ELR (cell line): ENCODE results near the gene MS4A18.
"Not testable (repeated sequence)": the region's sequence is repeated elsewhere in the genome, so short reads cannot be mapped to it uniquely, and the experiment has no call there.

Experiments used
- DNase-seq: peaks from one replicate; pipeline ENCODE4 v3.0.0-alpha.2; 2015; ENCODE audit warnings: low read depth

Gene MS4A18

DNA sequence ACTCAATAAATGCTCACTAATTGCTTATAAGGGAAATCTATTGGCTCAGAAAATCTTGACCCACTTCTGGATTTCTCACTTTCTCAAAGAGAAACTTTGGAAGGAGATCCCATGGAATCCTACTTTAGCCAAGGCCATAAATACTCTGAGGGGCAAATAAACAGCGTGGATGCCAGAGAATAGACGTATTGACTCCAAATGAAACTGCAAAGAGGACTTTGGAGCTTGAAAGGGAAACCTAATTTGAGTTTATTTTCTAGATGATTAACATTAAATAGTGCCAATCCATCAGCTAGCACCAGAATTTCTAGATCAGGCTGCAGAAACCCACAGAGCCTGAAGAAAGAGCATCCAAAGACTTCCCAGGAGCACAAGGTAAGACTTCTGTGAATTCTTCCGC is at the start of gene MS4A18:
Gene MS4A18 (plus strand): TSS at position 301 of the 400 bp plus-strand sequence.
- DNase-seq, result no peak

DNA sequence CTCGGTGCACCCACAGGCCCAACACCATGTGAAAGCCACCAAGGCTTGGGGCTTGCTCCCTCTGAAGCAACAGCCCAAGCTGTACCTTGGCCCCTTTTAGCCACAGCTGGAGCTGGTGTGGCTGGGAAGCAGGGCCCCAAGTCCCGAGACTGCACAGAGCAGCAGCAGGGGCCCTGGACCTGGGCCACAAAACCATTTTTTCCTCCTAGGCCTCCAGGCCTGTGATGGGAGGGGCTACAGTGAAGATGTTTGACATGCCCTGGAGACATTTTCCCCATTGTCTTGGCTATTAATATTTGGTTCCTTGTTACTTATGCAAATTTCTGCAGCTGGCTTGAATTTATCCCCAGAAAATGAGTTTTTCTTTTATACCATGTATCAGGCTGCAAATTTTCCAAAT is 46.3 kb upstream of the MS4A18 start:
- not testable (repeated sequence) for DNase-seq

DNA sequence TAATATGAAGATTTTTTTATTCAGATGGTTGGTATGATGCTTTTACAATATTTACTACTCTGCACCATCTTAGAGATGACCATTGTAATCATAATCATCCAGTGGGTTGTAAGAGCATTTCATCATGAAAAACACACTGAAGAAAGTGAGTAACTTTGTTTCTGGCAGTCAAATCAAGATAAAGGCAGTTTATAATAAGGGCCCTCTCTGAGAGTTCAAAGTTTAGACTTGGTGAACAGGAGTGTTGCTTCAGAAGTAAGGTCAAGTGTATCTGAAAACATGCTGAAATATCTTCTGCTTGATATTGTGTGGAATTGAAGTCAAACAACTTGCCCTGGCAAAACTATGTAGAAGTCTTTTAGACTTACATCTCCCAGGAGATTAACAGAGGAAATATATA is 44.6 kb upstream of the MS4A18 start:
- DNase-seq, result no peak

DNA sequence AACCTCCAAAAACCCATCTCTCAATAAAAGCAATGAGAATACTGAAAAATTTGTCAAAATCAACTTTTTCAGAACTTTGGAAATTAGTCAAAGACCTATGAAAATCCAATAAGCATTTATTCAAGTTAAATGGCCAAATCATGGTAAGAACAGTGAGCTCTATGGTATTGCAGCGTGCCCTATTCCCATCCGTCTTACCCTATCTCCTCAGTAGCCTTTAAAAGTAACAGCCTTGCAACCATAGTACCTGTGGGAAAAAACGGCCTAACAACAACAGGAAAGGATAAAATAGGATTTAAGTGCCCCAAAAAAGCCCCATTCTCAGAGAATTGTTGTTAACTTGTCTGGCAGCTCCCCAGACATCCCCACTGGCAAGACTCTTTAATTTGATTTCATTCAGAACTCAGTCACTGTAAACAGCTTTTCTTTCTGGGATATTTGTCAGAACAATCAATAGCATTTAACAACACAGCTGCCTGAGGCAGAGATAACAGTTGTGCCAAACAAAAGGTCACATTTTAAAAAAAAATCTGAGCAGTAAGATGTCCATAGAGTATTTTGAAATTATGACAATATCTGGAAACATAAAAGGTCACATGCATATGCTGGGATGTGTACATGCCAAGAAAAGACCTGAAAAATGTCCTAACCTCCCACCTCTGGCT is 43.9 kb upstream of the MS4A18 start:
- no peak for DNase-seq

DNA sequence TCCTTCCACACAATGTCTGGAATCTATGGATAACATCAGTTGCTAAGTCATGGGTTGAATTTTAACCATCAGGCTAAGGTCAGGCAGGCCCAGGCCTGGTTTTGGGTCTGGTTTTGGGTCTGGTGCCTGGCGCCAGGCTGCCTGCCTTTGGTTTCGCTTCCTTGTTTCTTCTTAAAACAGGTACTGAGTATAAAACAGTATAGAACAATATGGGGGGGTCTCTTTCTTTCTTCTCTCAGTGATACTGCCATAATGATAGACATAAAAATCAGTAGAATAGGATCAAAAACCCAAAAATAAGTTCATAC is 40.0 kb upstream of the MS4A18 start:
- DNase-seq, result not testable (repeated sequence)

DNA sequence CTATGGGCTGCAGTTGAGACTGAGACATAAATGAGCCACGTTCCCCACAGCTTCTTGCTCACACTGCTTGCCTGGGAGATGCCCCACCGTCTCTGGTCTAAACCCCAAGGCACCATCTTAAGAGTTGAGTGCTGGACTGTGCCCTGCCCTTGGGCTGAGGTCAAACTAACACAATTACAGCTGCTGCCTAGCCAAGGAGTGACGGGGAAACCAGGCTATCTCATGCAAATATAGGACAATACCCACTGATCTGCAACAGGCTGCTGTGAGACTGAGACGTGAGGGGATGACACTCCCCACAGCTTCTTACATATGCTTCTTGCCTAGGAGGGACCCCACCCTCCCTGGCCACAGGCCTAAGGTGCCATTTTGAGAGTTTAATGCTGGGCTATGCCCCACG is 32.9 kb upstream of the MS4A18 start:
- DNase-seq, result no peak

DNA sequence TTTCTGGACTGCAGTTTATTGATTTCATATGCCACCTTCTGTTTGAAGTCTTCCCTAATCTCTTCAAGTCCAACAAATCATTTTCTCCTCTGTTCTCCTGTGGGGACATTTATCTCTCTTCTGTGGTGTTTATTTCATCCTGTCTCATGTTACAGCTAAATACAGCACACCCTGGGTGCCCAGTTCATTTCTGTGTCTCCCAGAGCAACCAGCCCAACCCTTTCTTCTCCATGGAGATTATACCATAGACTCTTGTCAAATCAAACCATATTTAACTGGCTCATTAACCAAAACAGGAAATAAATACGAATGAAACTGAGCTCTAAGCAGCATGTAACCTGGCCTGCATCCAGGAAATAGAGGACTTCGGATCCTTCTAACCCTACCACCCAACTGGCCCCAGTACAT is 25.2 kb upstream of the MS4A18 start, which contains the start of gene MS4A8:
Gene MS4A8 (plus strand): TSS at position 329 of the 408 bp plus-strand sequence. CDS start 1,249 bp downstream, outside the sequence.
- DNase-seq, result no peak

DNA sequence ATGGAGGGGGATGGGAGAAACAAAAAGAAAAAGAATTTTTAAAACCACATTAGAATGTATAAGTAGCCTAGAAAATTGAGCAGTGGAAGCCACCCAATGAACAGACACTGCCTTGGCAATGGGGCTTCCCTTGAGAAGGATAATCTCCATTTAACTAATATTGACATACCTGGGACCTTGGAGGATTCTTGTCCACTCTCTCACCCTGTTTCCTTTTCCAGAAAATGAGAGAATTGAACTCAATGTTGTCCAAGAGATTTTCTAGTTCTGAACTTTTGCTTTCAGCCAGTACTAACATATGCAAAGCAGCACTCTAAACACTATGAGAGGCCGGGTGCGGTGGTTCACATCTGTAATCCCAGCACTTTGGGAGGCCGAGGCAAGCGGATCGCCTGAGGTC is 24.6 kb upstream of the MS4A18 start:
- no peak for DNase-seq

DNA sequence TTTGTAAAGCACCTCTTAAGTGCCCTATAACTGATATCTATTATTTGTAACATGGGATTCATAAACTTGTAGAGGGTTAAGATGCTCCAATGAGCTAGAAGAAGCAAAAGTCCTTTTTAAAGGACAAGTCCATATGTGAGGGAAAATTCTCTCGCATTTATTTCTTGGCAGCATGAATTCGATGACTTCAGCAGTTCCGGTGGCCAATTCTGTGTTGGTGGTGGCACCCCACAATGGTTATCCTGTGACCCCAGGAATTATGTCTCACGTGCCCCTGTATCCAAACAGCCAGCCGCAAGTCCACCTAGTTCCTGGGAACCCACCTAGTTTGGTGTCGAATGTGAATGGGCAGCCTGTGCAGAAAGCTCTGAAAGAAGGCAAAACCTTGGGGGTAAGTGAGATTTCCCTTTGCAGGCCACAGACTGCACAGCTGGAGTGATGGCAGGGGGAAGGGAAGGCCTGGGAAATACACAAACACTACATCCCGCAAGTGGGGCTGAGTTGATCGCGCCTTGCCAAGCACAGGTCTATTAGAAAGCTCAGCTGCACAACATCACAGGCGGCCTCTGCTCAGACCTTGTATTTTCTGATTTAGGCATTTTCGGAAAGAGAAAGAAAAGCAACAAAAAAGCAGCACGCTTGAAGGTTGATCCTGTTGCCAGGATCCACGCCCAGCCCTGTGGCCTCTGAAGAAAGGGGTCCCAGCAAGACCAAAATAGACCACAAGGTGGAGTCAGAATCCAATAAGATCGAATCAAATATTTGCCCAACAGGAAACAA is 23.6 kb upstream of the MS4A18 start:
- peak; percentile 50 for DNase-seq

DNA sequence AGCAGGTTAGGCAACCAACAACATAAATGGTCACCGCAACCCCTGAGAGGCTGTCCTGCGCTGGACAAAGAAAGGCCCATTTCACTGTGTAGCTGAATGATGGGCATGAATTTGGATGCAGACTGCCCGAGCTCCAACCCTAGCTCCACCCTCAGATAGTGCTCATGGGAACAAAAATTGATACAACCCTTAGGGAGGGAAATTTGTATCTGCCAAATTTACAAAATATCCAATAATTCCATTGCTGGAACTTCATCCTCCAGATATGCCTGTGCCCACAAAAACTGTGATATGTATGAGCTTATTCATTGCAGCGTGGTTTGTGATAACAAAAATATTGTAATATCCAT is 23.1 kb upstream of the MS4A18 start:
- DNase-seq, result no peak

DNA sequence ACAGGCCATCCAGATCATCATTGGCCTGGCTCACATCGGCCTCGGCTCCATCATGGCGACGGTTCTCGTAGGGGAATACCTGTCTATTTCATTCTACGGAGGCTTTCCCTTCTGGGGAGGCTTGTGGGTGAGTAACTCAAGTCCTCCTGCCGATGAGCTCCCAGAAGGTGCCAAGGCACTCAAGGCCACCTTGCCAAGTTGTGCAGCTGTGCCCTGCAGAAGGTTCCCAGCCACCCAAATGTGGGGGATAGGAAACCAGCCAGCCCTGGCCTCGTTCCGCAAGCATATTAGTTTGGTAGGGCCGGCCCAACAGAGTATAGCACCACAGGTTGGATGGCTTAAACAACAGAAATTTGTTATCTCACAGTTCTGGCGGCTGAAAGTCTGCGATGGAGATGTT is 21.1 kb upstream of the MS4A18 start:
- DNase-seq, result no peak

DNA sequence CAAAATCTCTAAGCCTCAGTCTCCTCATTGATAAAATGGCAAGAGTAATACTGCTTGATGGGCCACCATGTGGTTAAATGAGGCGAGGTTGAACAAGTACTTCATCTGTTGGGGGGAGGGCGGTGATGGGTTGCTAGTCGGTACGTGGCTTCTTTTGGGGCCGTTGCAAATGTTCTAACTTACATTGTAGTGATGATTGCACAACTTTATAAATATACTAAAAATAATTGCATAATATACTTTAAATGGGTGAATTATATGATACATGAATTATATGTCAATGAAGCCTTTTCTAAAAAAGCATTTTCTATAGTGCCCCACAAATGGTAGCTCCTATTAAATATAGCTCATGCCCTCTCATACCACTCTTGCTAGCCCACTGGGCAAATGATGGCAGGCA is 18.6 kb upstream of the MS4A18 start:
- DNase-seq, result no peak

DNA sequence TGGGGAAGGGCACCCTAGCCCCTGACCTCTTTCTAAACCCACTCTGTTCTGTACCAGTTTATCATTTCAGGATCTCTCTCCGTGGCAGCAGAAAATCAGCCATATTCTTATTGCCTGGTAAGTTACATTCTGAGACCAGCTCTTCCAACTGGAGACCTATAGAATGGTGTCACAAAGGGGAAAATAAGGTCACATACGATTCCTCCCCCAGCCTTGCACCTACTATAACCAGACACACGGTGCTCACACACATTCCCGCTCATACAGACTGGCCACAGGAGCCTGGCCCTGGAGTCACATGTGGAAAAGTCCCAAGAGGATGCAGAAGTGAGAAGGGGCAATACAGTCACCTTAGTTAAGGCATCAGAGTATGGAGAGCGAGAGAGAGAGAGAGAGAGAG is 17.6 kb upstream of the MS4A18 start:
- DNase-seq, result no peak

DNA sequence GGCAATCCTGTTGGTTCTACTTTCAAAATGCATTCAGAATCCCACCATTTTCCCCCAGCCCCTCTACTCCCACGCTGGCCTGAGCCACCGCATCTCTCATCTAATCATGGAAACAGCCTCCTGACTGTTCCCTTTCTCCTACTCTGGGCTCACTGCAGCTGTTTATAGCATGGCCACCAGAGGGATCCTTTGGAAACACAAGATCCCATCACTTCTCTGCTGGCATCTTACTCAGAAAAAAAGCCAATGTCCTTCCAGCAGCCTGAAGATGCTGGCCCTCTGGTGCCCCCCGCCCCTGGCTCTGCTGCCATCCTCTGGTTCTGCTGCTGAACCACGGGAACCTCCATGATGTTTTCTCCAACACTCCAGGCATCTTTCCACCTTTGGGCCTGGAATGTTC is 14.0 kb upstream of the MS4A18 start:
- peak; percentile 25 for DNase-seq

DNA sequence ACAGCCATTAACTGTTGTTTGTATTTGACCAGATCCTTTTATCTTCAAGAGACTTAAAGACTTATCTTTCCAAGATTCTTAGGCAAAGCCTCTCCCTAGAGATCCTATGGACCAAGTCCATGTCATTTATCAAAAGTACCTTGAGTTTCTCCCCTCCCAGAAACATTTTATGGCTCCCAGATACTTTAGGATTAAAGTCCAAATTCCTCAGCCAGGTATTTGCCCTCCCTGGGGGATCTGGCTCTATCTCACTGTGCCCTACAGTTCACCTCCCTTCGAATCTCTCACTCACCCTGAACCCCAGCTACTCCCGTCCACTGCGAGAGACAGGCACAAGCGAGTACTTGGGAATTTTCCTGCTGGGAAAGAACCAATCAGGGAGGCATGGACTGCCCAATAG is 13.2 kb upstream of the MS4A18 start:
- no peak for DNase-seq

DNA sequence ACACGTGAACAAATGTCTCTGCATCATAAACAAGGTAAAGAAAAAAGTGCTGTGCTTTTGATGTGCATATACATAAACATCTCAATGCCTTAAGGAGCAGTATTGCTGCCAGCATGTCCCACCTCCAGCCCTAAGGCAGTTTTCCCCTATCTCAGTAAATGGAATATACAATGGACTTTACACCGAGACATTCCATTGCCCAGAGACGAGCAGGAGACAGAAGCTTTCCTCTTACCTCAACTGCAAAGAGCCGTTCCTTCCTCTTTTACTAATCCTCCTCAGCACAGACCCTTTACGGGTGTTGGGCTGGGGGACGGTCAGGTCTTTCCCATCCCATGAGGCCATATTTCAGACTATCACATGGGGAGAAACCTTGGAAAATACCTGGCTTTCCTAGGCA is 11.1 kb upstream of the MS4A18 start:
- not testable (repeated sequence) for DNase-seq

DNA sequence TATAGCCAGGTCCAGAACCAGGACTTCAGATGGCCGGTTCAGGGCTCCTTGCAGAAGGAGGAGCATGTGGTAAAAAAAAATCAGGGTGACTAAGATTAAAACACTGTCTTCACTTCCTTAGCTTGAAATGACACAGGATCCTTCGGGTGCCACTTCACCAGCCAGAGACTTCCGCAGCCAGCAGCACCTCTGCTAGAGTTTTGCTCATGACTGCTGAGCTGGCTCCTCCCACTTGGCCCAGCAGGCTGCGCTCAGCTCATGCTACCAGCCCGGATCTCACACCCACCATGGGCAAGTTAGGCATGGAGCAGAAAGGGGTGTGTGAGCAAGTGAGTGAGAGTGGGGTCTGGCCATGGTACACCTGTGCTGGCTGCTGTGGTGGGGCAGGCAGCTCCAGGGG is 6.6 kb upstream of the MS4A18 start:
- no peak for DNase-seq

DNA sequence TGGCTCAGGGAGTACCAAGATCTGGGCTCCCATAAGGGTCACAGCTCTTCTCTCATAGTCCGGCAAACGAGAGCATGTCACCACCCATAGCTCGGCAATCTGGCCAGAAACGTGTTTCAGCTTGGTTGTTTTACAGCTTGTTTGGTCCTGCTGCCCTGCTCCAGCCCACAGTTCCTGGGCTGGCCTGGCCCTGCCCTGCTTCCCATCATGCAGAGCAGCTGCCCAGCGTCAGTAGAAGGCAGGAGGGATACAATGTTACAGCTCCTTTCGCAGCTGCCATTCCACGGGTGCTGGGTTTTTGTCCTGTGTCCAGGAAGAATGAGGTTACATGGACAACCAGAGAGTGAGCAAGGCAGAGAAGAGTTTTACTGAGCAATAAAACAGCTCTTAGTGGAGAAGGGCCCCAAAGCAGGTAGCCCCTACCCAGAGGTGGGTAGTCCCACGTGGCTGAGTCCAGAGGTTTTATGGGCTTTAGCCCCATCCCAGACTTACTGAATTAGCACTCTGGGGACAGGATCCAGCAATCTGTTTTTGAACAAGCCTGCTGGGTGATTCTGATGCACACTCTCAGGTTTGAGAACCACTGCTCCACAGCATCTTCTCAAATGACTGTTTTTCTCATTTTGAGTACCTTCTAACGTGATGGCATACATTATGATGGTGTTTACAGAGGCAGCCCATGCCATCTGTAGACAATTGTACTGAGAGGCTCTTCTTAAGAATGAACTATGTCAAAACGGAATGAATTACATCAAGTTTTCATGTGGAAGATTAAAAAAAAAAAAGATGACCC is 5.8 kb upstream of the MS4A18 start:
- no peak for DNase-seq

DNA sequence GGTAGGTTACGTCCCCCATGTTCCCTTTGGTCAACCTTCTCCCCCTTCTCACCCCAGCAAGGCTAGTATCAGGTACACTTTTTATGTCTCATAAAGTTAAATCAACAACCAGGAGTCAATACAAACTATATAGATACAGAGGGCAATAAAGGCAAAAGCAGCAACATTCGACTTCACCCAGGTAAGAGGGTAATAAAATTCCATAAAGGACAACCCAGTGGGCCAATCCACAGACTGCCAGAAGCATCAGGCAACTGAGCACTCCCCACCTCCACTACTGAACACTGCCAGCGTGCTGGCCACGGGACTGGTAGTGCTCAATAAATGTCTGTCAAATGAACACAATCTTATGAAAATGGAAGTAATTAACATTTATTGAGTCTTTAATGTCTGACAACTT is 5.1 kb upstream of the MS4A18 start:
- no peak for DNase-seq

DNA sequence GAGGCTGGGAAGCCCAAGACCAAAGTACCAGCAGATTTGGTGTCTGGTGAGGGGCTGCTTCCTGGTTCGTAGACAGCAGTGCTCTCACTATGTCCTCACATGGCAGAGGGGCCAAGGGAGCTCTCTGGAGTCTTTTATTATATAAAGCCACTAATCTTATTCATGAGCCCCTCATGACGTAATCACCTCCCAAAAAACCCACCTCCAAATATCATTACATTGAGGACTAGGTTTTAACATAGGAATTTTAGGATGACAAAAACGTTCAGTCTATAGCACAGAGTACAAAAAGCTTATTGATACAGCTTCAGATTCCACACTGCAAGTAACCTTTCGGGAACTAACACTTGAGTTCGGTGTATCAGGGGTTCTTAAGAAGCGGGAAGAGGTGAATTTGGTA is 4.1 kb upstream of the MS4A18 start:
- DNase-seq, result no peak

DNA sequence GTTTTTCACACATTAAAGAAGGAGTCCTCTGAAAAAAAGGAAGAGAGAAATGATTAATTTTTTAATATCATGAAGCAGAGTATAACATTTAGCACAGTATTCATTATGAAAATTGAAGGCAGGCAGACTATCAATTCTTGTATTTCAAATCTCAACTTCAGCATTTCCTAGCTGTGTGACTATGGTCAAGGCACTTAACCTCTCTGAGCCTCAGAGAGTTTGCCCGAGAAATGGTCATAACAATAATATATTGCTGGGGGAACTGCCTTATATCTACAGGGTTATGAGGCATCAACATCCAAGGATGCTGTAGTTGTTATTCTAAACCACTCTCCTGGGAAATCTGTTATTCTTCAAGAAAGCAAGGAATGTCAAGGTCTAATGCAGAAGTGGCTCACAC is 1.1 kb downstream of the MS4A18 start:
- DNase-seq, result no peak

DNA sequence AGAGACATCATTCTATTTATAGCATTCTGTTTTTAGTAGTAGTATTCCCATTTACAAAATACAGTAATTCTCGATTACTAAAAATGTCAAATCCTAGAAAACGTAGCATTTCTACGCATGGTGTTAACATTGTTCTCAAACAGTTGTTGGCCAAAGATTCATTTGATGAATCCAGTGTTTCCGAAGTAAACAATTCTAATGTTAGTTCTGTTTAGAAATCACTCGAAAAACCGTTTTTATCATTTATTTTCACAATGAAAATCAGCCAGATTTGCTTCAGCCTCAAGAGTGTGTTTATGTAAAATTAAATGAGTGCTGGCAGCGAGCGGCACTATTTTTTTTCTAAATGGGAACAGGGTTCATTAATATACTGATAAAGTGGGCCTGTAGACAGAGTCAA is 7.1 kb downstream of the MS4A18 start:
- no peak for DNase-seq

DNA sequence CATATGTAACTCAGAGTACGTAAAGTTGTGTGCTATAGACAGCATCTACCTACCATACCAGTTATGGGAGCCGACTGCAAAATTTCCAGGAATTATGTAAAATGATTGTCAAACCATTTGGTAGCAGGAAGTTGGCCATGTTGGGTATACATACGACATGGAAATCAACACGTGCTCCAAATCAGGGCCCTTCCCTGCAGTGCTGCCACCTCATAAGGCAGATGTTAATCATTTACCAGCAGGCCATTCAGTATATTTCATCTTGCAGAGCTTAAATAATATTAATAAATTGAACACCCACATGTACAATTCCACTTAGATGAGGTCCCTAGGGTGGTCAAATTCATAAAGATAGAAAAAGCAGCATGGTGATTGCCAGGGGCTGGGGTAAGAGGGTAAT is 9.8 kb downstream of the MS4A18 start:
- DNase-seq, result no peak
